SW 1271 (cell line): ENCODE results near the gene UROS.

Experiments used
- DNase-seq, 2 experiments: peaks; one replicate each; lab custom pipeline; 2025; lab: John Stamatoyannopoulos, UW

UROS gene

DNA sequence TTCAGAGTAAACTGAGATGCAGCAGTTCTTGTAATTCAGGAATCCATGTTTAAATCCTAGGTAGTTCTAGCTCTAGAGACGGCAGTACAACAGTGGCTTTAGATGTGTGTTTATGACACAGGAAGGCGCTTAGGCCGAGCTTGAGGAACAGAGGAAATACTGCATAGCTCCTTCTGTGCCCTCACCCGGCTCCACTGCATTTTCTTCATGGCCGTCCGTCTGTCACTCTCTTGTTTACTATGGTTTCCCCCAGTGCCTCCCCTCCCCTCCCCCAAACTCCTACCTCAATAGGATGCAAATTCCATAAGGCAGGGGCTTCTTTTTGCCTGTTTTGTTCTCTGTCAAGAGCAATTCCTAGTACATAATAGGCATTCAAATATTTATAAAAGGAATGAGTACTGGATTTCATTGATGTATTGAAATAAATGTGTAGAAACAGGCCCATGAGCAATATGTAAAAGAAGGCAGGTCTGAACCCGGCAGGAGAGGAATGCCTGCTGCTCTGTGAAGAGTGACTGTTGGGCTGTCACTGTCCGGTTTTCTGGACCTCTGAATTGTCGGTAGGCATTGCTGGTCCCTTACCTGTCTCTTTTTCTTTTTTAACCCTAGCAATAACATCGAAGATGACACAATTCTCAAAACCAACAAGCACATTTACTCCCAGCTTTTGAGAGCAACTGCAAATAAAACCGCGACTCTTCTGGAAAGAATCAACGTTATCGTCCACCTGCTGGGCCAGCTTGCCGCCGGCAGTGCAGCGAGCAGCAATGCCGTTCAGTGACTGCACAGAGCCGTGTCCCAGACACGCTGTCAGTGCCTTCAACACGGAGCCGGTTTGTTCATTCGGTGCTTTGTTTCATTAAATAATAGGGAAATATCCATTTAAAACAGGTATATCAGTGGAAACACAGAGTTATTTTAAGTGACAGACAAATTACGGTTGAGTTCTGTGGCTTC is 60.1 kb downstream of the UROS start:
- DNase-seq = no peak

- DNase-seq = no peak
Observed at GRCh38 chr10:125761961-125762360, 61.1 kb downstream of the UROS start.

DNA sequence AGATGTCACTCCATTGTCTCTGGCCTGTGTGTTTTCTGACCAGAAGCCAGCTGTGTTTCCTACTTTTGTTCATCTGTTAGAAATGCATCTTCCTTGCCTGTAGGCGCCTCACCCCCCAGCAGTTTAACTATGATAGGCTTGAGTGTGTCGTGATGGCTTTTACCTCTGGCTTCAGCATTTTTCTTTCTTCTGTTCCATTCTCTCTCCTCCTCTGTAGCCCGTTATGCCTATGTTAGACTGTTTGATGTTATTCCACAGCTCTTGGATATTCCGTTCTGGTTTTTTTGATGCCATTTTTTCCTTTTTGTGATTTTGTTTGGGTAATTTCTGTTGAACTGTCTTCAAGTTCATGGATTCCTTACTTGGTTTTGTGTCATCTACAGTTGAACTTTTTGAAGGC is 65.3 kb downstream of the UROS start:
- DNase-seq = no peak

DNA sequence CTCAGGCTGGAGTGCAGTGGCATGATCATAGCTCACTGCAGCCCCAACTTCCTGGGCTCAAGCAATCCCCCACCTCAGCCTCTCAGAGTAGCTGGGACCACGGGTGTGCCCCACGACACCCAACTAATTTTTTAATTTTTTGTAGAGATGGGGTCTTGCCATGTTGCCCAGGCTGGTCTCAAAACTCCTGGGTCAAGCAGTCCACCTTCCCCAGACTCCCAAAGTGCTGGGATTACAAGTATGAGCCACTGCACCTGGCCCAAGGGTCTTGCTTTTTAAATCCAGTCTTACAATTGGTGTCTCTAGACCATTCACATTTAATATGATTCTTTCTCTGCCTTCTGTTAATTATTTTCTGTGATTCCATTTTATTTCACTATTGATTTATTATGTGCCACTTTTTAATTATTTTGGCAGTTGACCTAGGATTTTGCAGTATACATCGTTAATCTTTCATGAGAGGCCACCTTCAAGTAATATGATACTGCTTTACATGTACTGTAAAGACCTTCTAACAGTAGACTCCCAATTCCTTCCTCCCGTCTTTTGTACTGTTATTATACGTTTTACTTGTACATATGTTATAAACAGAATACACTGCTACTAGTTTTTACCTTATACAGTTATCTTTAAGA is 66.1 kb downstream of the UROS start:
- DNase-seq = no peak

GRCh38 chr10:125756196-125756595 is 66.9 kb downstream of the UROS start:
- no peak for DNase-seq

- DNase-seq = no peak
Observed at GRCh38 chr10:125747417-125747816, 75.6 kb downstream of the UROS start.

DNA sequence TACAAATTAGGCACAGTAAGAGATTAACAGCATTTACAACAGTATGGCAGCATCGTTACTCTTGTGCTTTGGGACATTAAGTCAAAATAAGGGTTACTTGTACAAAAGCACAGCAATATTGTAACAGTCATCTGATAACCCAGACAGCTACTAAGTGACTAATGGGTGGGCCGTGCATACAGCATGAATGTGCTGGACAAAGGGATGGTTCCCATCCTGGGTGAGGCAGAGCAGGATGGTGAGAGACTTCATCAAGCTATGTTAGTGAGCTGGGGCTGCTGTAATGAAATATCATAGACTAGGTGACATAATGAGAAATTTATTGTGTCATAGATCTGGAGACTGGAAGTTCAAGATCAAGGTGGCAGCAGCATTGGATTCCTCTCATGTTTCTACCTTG is 78.1 kb downstream of the UROS start:
- no peak for DNase-seq

DNA sequence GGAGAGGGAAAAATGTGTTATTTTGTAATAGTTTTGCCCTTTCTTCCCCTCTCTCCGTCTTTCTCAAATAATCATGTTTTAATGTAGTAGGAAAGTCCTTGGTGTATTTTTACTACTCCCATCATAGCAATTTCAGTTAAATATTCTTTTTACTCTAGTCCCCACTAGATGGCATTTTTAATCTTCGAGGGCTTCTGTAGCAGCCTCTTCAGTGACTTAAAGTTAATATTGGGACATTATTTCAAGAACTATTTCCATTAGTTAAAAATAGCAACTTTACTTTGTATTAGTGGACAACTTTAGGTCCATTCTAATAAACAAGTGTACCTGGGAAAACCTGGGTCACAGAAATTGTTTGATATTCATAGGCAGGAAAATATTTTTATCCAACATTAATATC is 80.6 kb downstream of the UROS start:
- peak in 1 of 2 experiments; percentile 2 for DNase-seq

DNA sequence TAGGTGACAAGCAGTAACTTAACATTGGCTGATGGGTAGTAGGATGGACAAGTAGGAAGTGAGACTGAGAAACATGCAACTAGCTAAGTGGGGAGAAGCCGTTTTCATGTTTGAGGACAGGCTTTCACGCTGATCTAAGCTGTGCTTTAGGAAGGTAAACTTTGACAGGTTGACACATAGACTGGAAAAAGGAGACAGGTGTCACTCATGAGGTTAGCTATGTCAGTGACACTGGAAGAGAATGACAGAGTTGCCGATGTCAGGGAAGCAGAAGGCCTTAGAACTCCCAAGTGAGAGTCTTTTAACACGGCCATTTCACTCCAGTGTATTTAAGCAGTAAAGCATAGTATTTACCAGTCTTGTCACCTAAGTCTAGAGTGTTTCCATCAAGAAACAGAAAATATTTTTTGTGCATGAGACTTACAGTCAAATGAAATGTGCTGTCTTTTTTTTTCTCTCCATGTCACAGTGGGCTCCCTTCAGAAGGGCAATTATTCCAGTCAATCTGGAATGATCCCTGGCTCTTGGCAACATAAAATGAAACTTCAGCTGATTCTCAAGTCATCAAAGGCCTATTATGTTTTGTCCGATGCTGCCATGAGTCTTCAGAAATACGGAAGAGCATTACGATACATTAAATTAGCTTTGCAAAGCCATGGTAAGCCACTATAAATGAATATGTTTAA is 82.9 kb downstream of the UROS start:
- DNase-seq = no peak
